ENCODE data around the gene SRGAP3.

Gene SRGAP3

GRCh38 chr3:9077029-9077428 is 172.4 kb downstream of the SRGAP3 start:
- peak; percentile 15 for DNase-seq

- no peak for DNase-seq
These were observed 173.7 kb downstream of the SRGAP3 start for GRCh38 chr3:9075762-9076161.

GRCh38 chr3:9074079-9074478 is 175.4 kb downstream of the SRGAP3 start:
- no peak for DNase-seq

- DNase-seq, result no peak
These were observed 176.8 kb downstream of the SRGAP3 start for GRCh38 chr3:9072667-9073009.

- DNase-seq, result no peak
These were observed 177.3 kb downstream of the SRGAP3 start for GRCh38 chr3:9071936-9072666.

GRCh38 chr3:9070961-9071360 is 178.5 kb downstream of the SRGAP3 start:
- DNase-seq, result no peak

- no peak for DNase-seq
These were observed 179.5 kb downstream of the SRGAP3 start for GRCh38 chr3:9069971-9070370.

GRCh38 chr3:9068051-9068450 is 181.4 kb downstream of the SRGAP3 start:
- no peak for DNase-seq

- DNase-seq, result peak; percentile 75
These were observed 182.0 kb downstream of the SRGAP3 start for GRCh38 chr3:9067352-9067975.

- no peak for DNase-seq
These were observed 182.7 kb downstream of the SRGAP3 start for GRCh38 chr3:9066775-9067174.

- no peak for DNase-seq
These were observed 183.3 kb downstream of the SRGAP3 start for GRCh38 chr3:9066141-9066540.

- no peak for DNase-seq
These were observed 184.6 kb downstream of the SRGAP3 start for GRCh38 chr3:9064850-9065249.

GRCh38 chr3:9064251-9064650 is 185.2 kb downstream of the SRGAP3 start:
- DNase-seq, result no peak

GRCh38 chr3:9062570-9062969 is 186.9 kb downstream of the SRGAP3 start:
- no peak for DNase-seq

GRCh38 chr3:9061634-9062033 is 187.8 kb downstream of the SRGAP3 start:
- DNase-seq, result no peak

GRCh38 chr3:9059489-9060400 is 189.7 kb downstream of the SRGAP3 start:
- no peak for DNase-seq

GRCh38 chr3:9056581-9056980 is 192.9 kb downstream of the SRGAP3 start:
- DNase-seq, result no peak

GRCh38 chr3:9047452-9048346 is 201.7 kb downstream of the SRGAP3 start:
- no peak for DNase-seq

- no peak for DNase-seq
These were observed 204.1 kb downstream of the SRGAP3 start for GRCh38 chr3:9045371-9045770.

GRCh38 chr3:9043063-9043462 is 206.4 kb downstream of the SRGAP3 start:
- DNase-seq, result no peak

GRCh38 chr3:9041626-9042025 is 207.8 kb downstream of the SRGAP3 start:
- DNase-seq, result no peak

GRCh38 chr3:9040996-9041395 is 208.4 kb downstream of the SRGAP3 start:
- DNase-seq, result no peak

Data from hematopoietic multipotent progenitor cell treated with erythropoietin and hydrocortisone succinate and interleukin-3 and kit ligand, for 4 days (in vitro differentiated cells).